Pancreas (tissue), 10 donors: ENCODE results near the gene SDK1. TPM values are rescaled to one million over a fixed set of nuclear protein-coding genes. Genes with fewer than 3 reads are reported as not detected.
A peak's percentile ranks its signal among the peaks of the same experiment; 100 is the strongest.

Experiments used
- ATAC-seq, 4 donors: fragments of 200-7000 bp; cut with Tn5 transposase; one replicate each; pipeline versions ENCODE4 v1.8.0 to v1.9.1; 2020; ENCODE audit warnings: mild to moderate bottlenecking in 4 of 4, moderate library complexity in 4 of 4
- DNase-seq, 6 donors: peaks; one replicate each; pipeline ENCODE4 v3.0.0-alpha.2; 2020
- FAIRE-seq: peaks from 2 replicates; lab custom pipeline; 2012; peaks lifted over from hg19 to GRCh38; lab: Jason Lieb, UNC
- H3K27ac ChIP-seq, 4 donors: fragments of 200-600 bp; sonication (generic); 1 replicate in 3 of 4; 2 replicates in 1 of 4; pipeline versions ENCODE4 v1.5.0 to v1.8.0; 2020
- H3K27me3 ChIP-seq, 4 donors: fragments of 200-600 bp; one replicate each; pipeline ENCODE4 v1.8.0; 2021
- H3K36me3 ChIP-seq, 3 donors: fragments of 200-600 bp; sonication (generic) in 1 of 3; one replicate each; pipeline versions ENCODE4 v1.5.0 to v1.8.0; 2020 to 2021
- H3K4me1 ChIP-seq, 3 donors: fragments of 200-600 bp; one replicate each; pipeline ENCODE4 v1.8.0; 2021
- H3K4me3 ChIP-seq, 4 donors: fragments of 200-600 bp; sonication (generic) in 2 of 4; one replicate each; pipeline versions ENCODE4 v1.5.0 to v1.8.0; 2020 to 2021
- H3K9me3 ChIP-seq, 4 donors: fragments of 200-600 bp; one replicate each; pipeline ENCODE4 v1.8.0; 2021
- WGBS, 2 donors: extraction: QIAGEN DNeasy Blood & Tissue Kit; methylation state at CpG; one replicate each; pipeline ENCODE4 v1.1.7; 2013; 5-methylcytosine and 5-hydroxymethylcytosine counted together
- intact Hi-C, 3 donors: fragments of 100-400 bp; cut with DNase I; formaldehyde crosslinking; loops; one replicate each; pipeline versions ENCODE4 v1.11.1 to v1.14.2; 2022
- polyA plus RNA-seq, 2 donors: library from polyadenylated mRNA; stranded (reverse); fragments of 200-250 nt; gene quantifications; one replicate each; pipeline ENCODE4 v1.2.3, GENCODE V29; 2013
- total RNA-seq, 6 donors: library from RNA; stranded (reverse); fragmentation: NEBNext Ultra II Directional in 4 of 6; extraction: Animal tissue kit (Norgen Biotek cat#: 25700) in 4 of 6; gene quantifications; one replicate each; pipeline versions ENCODE4 v1.2.1 to v1.2.4, GENCODE V29; 2021 to 2023
- TF ChIP-seq, protein P1 (sequence below), 4 donors: fragments of 200-600 bp; sonication (generic) in 3 of 4; IDR thresholded peaks; one replicate each; pipeline versions ENCODE4 v1.5.0 to v1.8.0; 2021; ENCODE audit warnings: antibody characterized with exemption in 4 of 4
- donor health status: healthy with polysubstance abuse.
- donor health status: DM: no; HTN: no; CAD: no; lungs with moderate emphysema.
- donor health status: DM: no; HTN: no; CAD: no.
- donor health status: control.
- donor health status: control.
- donor health status: Bipolar disorder and iron deficiency.
- donor health status: DM: yes; HTN: yes; CAD: no.
- donor health status: DM: no; HTN: no; CAD: no.
- donor health status: DM: no; HTN: no; CAD: no.
- donor health status: DM: yes; HTN: yes; CAD: no.

SDK1 gene
- total and polyA plus RNA-seq, 8 donors: 10.8 to 30.8 (median 19.8) TPM

DNA sequence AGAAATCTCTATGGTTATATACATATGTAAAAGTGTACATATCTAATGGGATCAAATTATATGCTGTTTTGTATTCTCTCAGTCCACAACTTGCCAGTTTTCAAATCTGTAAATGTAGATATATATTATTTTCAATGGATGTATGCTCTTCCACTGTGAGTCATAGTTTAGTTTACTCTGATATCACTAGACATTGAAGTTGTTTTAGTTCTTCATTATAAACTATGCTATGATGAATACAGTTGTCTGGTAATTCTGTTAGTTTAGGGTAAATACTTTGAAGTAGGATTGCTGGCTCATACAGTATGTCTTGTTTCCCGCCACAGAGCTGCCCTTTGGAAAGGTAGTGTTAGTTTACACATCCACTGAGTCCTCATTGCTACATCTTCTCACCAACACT lies 25.2 kb downstream of the SDK1 start:
- Histone ChIP-seq H3K4me3 (no peak overlapping the region), H3K27me3 (no peaks in the 10 kb centered on the region), H3K36me3 (no peaks in the 10 kb centered on the region), H3K4me1 (peaks cover 0 to 8% (median under 1%) of the 10 kb centered on the region in 3 donors), H3K9me3 (no peaks in the 10 kb centered on the region), H3K27ac (no peak overlapping the region)
- WGBS, 2 donors: 86 to 97% methylated on average over 1 of the region's 1 CpG
- intact Hi-C loops: no loop called here
- TF ChIP-seq, protein P1, sequence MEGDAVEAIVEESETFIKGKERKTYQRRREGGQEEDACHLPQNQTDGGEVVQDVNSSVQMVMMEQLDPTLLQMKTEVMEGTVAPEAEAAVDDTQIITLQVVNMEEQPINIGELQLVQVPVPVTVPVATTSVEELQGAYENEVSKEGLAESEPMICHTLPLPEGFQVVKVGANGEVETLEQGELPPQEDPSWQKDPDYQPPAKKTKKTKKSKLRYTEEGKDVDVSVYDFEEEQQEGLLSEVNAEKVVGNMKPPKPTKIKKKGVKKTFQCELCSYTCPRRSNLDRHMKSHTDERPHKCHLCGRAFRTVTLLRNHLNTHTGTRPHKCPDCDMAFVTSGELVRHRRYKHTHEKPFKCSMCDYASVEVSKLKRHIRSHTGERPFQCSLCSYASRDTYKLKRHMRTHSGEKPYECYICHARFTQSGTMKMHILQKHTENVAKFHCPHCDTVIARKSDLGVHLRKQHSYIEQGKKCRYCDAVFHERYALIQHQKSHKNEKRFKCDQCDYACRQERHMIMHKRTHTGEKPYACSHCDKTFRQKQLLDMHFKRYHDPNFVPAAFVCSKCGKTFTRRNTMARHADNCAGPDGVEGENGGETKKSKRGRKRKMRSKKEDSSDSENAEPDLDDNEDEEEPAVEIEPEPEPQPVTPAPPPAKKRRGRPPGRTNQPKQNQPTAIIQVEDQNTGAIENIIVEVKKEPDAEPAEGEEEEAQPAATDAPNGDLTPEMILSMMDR (IDR thresholded peaks at IDR 0.05): no peak
- ATAC-seq (peak in 2 of 4 donors; percentile 32 to 50), FAIRE-seq (no peak), DNase-seq (no peak)

DNA sequence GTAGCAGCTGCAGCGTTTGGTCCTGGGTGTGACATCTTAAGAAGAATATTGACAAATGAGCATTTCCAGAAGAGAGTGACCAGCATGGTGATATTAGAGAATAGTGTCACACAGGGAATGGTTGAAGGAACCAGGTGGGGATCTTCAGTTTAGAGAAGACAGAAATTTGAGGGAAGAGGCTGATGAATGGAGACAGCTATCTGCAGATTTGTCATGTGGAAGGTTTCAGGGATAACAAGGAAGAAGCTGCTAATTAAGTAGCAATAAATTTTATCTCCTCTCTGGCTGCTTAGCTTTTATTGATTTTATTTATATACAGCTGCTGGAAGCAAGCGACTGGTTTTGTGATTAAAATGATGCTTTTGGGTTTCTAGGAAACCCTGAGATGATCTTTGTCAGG lies 26.0 kb downstream of the SDK1 start:
- Histone ChIP-seq H3K9me3 (no peaks in the 10 kb centered on the region), H3K27ac (no peak overlapping the region), H3K4me1 (peaks cover 0 to 8% (median 0%) of the 10 kb centered on the region in 3 donors), H3K4me3 (no peak overlapping the region), H3K36me3 (no peaks in the 10 kb centered on the region), H3K27me3 (no peaks in the 10 kb centered on the region)
- DNase-seq: no peak
- intact Hi-C loops: no loop called here
- 68 to 74% methylated on average over 2 of the region's 2 CpGs for WGBS, 2 donors
- no peak for ATAC-seq
- TF ChIP-seq, protein P1 (IDR thresholded peaks at IDR 0.05): no peak
- no peak for FAIRE-seq

DNA sequence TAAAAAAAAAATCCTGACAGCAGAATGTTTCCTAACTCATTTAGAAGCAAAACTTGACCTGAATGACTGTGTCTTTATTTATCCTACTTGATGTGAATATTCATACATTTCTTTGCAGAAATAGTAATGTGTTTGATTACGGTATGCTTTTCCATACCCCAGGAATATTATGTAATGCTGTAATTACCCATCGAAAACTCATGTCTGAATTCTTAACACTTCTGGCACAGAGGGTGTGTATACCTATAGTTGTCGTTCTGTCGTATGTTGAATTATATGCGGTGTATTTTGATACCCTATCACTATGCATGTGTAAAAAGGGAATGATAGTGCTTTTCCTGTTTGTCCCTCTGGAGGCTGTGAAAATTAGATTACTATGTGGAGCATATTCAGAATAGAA lies 26.6 kb downstream of the SDK1 start:
- TF ChIP-seq, protein P1 (IDR thresholded peaks at IDR 0.05): no peak
- Histone ChIP-seq H3K27ac (no peak overlapping the region), H3K4me3 (no peak overlapping the region), H3K4me1 (peaks cover 0 to 8% (median 0%) of the 10 kb centered on the region in 3 donors), H3K9me3 (no peaks in the 10 kb centered on the region), H3K27me3 (no peaks in the 10 kb centered on the region), H3K36me3 (no peaks in the 10 kb centered on the region)
- ATAC-seq (no peak), DNase-seq (no peak), FAIRE-seq (no peak)
- 62% methylated on average over 5 of the region's 5 CpGs for WGBS, 2 donors
- intact Hi-C loops: no loop called here

DNA sequence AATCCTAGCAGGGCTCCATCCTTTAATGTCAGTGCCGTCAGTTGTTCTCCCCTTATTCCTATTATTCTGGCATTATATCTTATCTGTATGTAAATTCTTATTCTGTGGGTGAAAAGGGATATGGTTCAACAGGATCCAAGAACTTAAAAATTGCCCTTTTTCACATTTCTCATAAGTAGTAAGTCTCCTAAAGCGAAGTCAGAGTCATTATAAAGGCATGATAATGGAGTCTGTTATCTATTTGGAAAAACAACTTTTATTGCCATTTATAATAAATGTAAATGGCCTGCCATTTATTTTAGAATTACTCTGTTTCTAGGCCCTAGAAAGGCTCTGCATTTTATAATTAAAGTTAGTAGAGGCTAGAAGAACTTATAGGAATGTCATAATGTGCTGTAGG lies 31.3 kb downstream of the SDK1 start:
- Histone ChIP-seq H3K27me3 (no peaks in the 10 kb centered on the region), H3K4me1 (no peaks in the 10 kb centered on the region), H3K27ac (no peak overlapping the region), H3K4me3 (no peak overlapping the region), H3K36me3 (no peaks in the 10 kb centered on the region), H3K9me3 (no peaks in the 10 kb centered on the region)
- ATAC-seq (no peak), FAIRE-seq (no peak), DNase-seq (no peak)
- TF ChIP-seq, protein P1 (IDR thresholded peaks at IDR 0.05): no peak
- WGBS, 2 donors: 82 to 84% methylated on average over 2 of the region's 2 CpGs
- intact Hi-C loops: no loop called here

DNA sequence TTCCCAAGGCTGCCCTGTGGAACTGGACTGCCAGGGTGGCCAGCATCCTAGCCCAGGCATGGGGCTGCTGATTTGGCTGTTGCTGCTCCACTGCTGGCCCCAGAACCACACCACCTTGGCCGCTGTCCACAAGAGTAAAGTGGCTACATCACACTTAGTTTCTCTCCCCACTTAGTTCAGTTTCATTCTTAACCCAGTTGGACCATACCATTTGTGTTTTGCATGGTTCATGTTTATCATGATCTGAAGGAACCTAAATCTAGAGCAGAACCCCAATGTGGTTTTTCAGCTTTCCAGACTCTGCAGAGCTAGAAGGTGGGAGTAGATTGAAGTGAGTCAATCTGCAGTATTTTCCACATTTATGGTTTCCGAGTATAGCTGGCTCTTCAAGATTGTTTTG lies 32.8 kb downstream of the SDK1 start:
- WGBS, 2 donors: 98% methylated on average over 2 of the region's 2 CpGs
- no peak overlapping the region for H3K4me3 ChIP-seq
- H3K36me3 ChIP-seq: no peaks in the 10 kb centered on the region
- peaks cover 0 to 4% (median 0%) of the 10 kb centered on the region in 3 donors for H3K4me1 ChIP-seq
- TF ChIP-seq, protein P1 (IDR thresholded peaks at IDR 0.05): no peak
- no peak overlapping the region for H3K27ac ChIP-seq
- no peaks in the 10 kb centered on the region for H3K9me3 ChIP-seq
- intact Hi-C loops: no loop called here
- no peak for FAIRE-seq
- no peak for ATAC-seq
- DNase-seq: no peak
- H3K27me3 ChIP-seq: no peaks in the 10 kb centered on the region
